HG02642 (cell line): ENCODE results near the gene SLC2A4RG.
"Not testable (repeated sequence)": the region's sequence is repeated elsewhere in the genome, so short reads cannot be mapped to it uniquely, and the experiment has no call there.

Source experiments
- ATAC-seq: cut with Tn5 transposase; IDR thresholded peaks from one replicate; pipeline ENCODE4 v1.9.1; 2021; ENCODE audit warnings: mild to moderate bottlenecking; ENCODE audit not compliant: unreplicated experiment, poor library complexity

The SLC2A4RG gene

GRCh38 chr20:63772781-63773518 is 33.4 kb downstream of the SLC2A4RG start:
- no peak for ATAC-seq

GRCh38 chr20:63773571-63774241 is 34.1 kb downstream of the SLC2A4RG start:
- ATAC-seq, result no peak

GRCh38 chr20:63774306-63774705 is 34.7 kb downstream of the SLC2A4RG start:
- no peak for ATAC-seq

GRCh38 chr20:63775096-63775978 is 35.8 kb downstream of the SLC2A4RG start:
- no peak for ATAC-seq

- ATAC-seq, result not testable (repeated sequence)
Observed at GRCh38 chr20:63776875-63777274, 37.3 kb downstream of the SLC2A4RG start.

- ATAC-seq, result no peak
Observed at GRCh38 chr20:63777614-63778013, 38.0 kb downstream of the SLC2A4RG start.

- ATAC-seq, result no peak
Observed at GRCh38 chr20:63778034-63778752, 38.6 kb downstream of the SLC2A4RG start.

GRCh38 chr20:63778857-63779256 is 39.3 kb downstream of the SLC2A4RG start:
- no peak for ATAC-seq

GRCh38 chr20:63781181-63781580 is 41.6 kb downstream of the SLC2A4RG start:
- ATAC-seq, result no peak

GRCh38 chr20:63782051-63782471 is 42.5 kb downstream of the SLC2A4RG start:
- ATAC-seq, result no peak

GRCh38 chr20:63782521-63782971 is 43.0 kb downstream of the SLC2A4RG start:
- ATAC-seq, result no peak

GRCh38 chr20:63783970-63784369 is 44.4 kb downstream of the SLC2A4RG start:
- no peak for ATAC-seq

- no peak for ATAC-seq
Observed at GRCh38 chr20:63785691-63786131, 46.1 kb downstream of the SLC2A4RG start.

GRCh38 chr20:63787302-63787701 is 47.7 kb downstream of the SLC2A4RG start:
- no peak for ATAC-seq

- no peak for ATAC-seq
Observed at GRCh38 chr20:63787749-63788148, 48.2 kb downstream of the SLC2A4RG start.

- no peak for ATAC-seq
Observed at GRCh38 chr20:63789836-63790571, 50.4 kb downstream of the SLC2A4RG start.

- ATAC-seq, result no peak
Observed at GRCh38 chr20:63790572-63791168, 51.1 kb downstream of the SLC2A4RG start.

GRCh38 chr20:63791497-63792156 is 52.1 kb downstream of the SLC2A4RG start:
- ATAC-seq, result no peak
